CD1c-positive myeloid dendritic cell (primary cell): ENCODE results near the gene TRAF3IP3.

Experiments
- DNase-seq: peaks from one replicate; pipeline ENCODE4 v3.0.0-alpha.2; 2016; ENCODE audit errors: extremely low spot score

The TRAF3IP3 gene

GRCh38 chr1:209827384-209828262 lies 71.8 kb downstream of the TRAF3IP3 start, which contains the start of gene UTP25:
TSS of gene UTP25 (plus strand) at chr1:209827972. CDS start at chr1:209828064, 92 bp downstream.
- peak; percentile 99 for DNase-seq

- DNase-seq = no peak
These were observed 73.9 kb downstream of the TRAF3IP3 start for GRCh38 chr1:209829716-209830115.

GRCh38 chr1:209830722-209831121 lies 74.9 kb downstream of the TRAF3IP3 start:
- DNase-seq = no peak

GRCh38 chr1:209831615-209832014 lies 75.8 kb downstream of the TRAF3IP3 start:
- DNase-seq = no peak
